ENCODE data around the gene KMT5B.
A peak's percentile ranks its signal among the peaks of the same experiment; 100 is the strongest.
"Not testable (repeated sequence)": the region's sequence is repeated elsewhere in the genome, so short reads cannot be mapped to it uniquely, and the experiment has no call there.

Gene KMT5B

DNA sequence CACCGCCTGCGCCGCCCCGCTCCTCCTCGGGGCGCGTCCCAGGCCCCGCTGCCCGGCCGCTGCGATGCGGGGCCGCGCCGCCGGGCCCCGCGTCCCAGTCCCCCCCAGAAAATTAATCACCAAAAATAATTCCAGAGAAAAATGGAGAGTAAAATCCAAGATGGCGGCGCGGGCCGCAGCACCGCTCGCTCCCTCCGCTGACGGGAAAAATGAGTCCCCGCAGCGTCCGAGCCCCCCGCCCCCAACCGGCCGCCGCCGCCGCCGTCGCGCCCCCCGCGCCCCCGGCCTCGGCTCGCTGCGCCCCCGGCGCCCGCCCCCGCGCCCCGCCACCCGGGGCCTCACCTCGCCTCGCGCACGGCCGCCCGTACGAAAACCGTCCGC, at the start of gene KMT5B:
Gene KMT5B, minus strand, starts transcription at position 162 of the 381 bp plus-strand sequence. CDS start 23,220 bp downstream, outside the sequence.
- TF ChIP-seq JUND (IDR thresholded peaks at IDR 0.05; ENCODE audit: low read depth): no peak
- DNase-seq (ENCODE audit: low read depth in 1 of 2, low spot score in 1 of 2): peak in 1 of 2 experiments; percentile 77
- in situ Hi-C loops (cut with HindIII; ENCODE audit: low pct_unique_long_range_greater_than_20kb, low sequenced_read_pairs): no loop called here

GRCh38 chr11:68262544-68262827, 49.4 kb upstream of the KMT5B start:
- DNase-seq (ENCODE audit: low read depth in 1 of 2, low spot score in 1 of 2): no peak
- in situ Hi-C loops (cut with HindIII; ENCODE audit: low pct_unique_long_range_greater_than_20kb, low sequenced_read_pairs): no loop called here
- TF ChIP-seq JUND (IDR thresholded peaks at IDR 0.05; ENCODE audit: low read depth): no peak

- no peak for DNase-seq (ENCODE audit: low read depth in 1 of 2, low spot score in 1 of 2)
- TF ChIP-seq JUND (IDR thresholded peaks at IDR 0.05; ENCODE audit: low read depth): no peak
- in situ Hi-C loops (cut with HindIII; ENCODE audit: low pct_unique_long_range_greater_than_20kb, low sequenced_read_pairs): no loop called here
Observed at GRCh38 chr11:68261749-68262543, 48.9 kb upstream of the KMT5B start.

- no peak for TF ChIP-seq JUND (IDR thresholded peaks at IDR 0.05; ENCODE audit: low read depth)
- in situ Hi-C loops (cut with HindIII; ENCODE audit: low pct_unique_long_range_greater_than_20kb, low sequenced_read_pairs): no loop called here
- no peak for DNase-seq (ENCODE audit: low read depth in 1 of 2, low spot score in 1 of 2)
Observed at GRCh38 chr11:68261006-68261405, 47.9 kb upstream of the KMT5B start.

- no peak for TF ChIP-seq JUND (IDR thresholded peaks at IDR 0.05; ENCODE audit: low read depth)
- DNase-seq (ENCODE audit: low read depth in 1 of 2, low spot score in 1 of 2): no peak
- in situ Hi-C loops (cut with HindIII; ENCODE audit: low pct_unique_long_range_greater_than_20kb, low sequenced_read_pairs): no loop called here
Observed at GRCh38 chr11:68260484-68260883, 47.4 kb upstream of the KMT5B start.

DNA sequence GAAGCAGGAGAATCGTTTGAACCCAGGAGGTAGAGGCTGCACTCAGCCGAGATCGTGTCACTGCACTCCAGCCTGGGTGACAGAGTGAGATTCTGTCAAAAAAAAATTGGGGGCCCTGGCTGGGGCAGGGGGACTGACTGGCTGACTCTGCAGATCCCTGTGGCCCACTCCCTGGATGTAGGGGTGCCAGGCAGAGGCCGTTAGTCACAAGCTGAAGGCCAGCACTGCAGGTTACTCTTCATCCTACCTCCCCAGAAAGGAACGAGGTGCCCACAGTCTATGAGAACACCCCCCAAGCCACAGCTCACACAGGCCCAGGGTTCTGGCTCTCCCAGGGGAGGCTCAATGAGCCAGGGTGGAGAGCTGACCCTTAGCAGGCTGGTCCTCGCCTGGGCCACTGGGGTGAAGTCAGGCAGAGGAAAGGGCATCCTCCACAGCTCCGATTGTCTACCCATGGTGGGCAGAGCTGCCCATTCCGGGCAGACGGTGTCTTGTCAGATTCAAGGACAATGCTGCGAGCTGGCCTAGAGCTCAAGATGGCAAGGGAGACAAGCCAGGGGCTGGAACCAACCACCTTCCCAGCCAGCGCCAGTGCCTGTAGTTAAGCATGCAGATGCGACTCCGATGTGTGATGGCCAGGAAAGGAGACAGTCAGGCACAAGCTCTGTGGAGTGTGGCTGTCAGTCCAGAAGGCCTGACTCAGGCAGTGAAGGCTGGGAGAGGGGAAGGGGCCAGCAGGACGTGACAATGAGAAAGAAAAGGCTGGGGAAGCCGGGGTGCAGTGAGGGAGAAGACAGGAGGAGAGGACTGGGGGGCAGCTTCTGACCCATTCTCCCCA, 46.2 kb upstream of the KMT5B start:
- no peak for DNase-seq (ENCODE audit: low read depth in 1 of 2, low spot score in 1 of 2)
- no peak for TF ChIP-seq JUND (IDR thresholded peaks at IDR 0.05; ENCODE audit: low read depth)
- in situ Hi-C loops (cut with HindIII; ENCODE audit: low pct_unique_long_range_greater_than_20kb, low sequenced_read_pairs): no loop called here

DNA sequence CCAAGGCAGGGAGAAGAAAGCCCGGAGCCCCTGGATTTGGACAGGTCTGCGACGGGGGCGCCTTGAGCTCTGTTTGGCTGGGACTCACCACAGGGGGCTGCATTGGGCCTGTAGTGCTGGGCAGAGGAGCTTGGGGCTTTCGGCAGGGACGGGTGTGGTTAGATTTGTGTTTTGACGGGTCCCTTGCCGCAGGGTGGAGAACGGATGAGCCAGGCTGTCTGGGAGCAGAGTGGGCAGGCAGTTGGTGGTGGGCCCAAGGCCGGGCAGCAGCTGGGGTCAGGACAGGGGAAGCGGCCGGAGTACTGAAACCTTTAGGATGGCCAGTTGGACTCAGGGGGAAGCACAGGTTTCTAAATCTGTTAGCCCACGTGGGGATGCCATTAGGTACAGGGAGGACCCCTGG, 45.3 kb upstream of the KMT5B start:
- in situ Hi-C loops (cut with HindIII; ENCODE audit: low pct_unique_long_range_greater_than_20kb, low sequenced_read_pairs): no loop called here
- no peak for DNase-seq (ENCODE audit: low read depth in 1 of 2, low spot score in 1 of 2)
- no peak for TF ChIP-seq JUND (IDR thresholded peaks at IDR 0.05; ENCODE audit: low read depth)

DNA sequence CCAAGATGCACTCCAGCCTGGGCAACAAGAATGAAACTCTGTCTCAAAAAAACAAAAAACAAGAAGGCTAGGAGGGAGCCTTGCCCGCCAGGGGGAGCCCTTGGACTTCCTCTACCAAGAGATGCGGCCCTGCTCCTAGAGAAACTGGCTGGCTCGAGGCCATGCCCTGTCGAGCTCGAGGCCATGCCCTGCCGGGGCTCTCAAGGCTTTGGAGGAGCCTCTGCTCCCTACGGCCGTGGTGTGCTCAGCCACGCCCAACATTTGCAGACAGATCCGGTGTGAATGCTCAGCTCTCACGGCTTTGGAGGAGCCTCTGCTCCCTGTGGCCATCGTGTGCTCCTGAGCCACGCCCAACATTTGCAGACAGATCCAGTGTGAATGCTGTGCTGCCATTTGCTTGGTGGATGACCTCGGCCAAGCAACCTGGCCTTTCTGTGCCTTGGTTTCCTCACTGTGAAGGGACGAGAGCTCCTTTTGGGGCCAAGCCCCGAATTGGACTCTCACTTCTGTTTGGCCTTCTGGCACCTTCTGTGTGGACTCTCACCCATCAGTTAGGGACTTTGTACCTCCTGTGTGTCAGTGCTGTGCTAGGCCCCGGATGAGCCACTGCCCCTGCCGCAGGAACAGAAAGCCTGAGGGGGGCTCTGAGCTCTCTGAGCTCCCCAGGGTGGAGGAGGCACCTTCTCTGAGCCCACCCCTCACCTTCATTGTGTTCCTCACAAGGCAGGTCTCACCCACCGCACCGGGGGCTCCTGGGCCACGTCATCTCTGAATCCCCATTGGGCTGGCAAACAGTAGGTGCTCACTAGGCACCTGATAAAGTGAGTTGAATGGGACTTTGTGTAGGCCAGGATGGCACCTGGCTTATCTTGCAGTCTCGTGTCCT, 44.6 kb upstream of the KMT5B start:
- in situ Hi-C loops (cut with HindIII; ENCODE audit: low pct_unique_long_range_greater_than_20kb, low sequenced_read_pairs): no loop called here
- DNase-seq (ENCODE audit: low read depth in 1 of 2, low spot score in 1 of 2): peak; percentile 78 to 94
- no peak for TF ChIP-seq JUND (IDR thresholded peaks at IDR 0.05; ENCODE audit: low read depth)

DNA sequence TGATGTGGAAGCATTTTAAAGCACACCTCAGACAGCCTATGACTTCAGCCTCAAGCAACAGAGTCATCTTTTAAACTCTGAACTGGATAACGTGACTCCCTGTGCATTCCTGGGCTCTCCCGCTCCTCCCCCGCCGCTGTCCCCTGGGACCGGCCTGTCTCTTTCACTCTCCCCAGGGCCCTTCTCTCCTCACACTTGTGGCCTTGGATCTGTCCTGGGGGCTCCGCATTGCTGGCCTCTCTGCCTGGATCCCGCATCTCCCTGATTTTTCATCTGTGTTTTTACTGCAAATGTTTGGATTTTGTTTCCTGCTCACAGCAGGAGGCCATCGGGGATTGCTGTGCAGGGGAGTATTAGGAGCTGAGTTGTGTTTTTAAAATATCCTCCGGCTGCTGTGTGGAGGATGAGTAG, 43.2 kb upstream of the KMT5B start:
- in situ Hi-C loops (cut with HindIII; ENCODE audit: low pct_unique_long_range_greater_than_20kb, low sequenced_read_pairs): no loop called here
- DNase-seq (ENCODE audit: low read depth in 1 of 2, low spot score in 1 of 2): no peak
- no peak for TF ChIP-seq JUND (IDR thresholded peaks at IDR 0.05; ENCODE audit: low read depth)

DNA sequence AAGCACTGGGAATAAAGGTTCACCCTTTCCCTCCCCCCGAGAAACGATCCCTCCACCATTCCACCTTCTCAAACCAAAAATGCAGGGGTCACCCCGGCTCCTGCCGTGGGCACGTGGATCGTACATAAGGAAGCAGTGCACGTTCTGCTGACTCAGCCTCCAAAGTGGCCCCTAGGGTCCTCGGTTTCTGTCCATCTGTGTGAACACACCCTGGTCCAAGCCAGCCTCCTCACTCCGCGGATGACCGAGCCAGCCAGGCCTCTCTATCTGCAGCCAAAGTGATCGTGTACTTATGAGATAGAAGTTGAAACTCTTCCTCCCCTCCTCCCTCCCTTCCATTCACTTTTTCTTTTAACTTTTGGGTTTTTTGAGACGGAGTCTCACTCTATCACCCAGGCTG, 42.4 kb upstream of the KMT5B start:
- TF ChIP-seq JUND (IDR thresholded peaks at IDR 0.05; ENCODE audit: low read depth): no peak
- DNase-seq (ENCODE audit: low read depth in 1 of 2, low spot score in 1 of 2): no peak
- in situ Hi-C loops (cut with HindIII; ENCODE audit: low pct_unique_long_range_greater_than_20kb, low sequenced_read_pairs): no loop called here

- no peak for DNase-seq (ENCODE audit: low read depth in 1 of 2, low spot score in 1 of 2)
- no peak for TF ChIP-seq JUND (IDR thresholded peaks at IDR 0.05; ENCODE audit: low read depth)
- in situ Hi-C loops (cut with HindIII; ENCODE audit: low pct_unique_long_range_greater_than_20kb, low sequenced_read_pairs): no loop called here
Observed at GRCh38 chr11:68254421-68254820, 41.3 kb upstream of the KMT5B start.

- DNase-seq (ENCODE audit: low read depth in 1 of 2, low spot score in 1 of 2): no peak
- no peak for TF ChIP-seq JUND (IDR thresholded peaks at IDR 0.05; ENCODE audit: low read depth)
- in situ Hi-C loops (cut with HindIII; ENCODE audit: low pct_unique_long_range_greater_than_20kb, low sequenced_read_pairs): no loop called here
Observed at GRCh38 chr11:68251765-68252164, 38.7 kb upstream of the KMT5B start.

DNA sequence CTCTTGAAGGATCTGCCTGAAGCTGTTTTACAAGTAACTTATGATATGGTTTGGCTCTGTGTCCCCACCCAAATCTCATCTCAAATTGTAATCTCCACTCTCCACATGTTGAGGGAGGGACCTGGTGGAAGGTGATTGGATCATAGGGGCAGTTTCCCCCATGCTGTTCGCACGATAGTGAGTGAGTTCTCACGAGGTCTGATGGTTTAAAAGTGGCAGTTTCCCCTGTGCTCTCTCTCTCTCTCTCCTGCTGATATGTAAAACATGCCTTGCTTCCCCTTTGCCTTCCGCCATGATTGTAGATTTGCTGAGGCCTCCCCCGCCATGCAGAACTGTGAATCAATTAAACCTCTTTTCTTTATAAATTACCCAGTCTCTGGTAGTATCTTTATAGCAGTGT, 31.8 kb upstream of the KMT5B start:
- in situ Hi-C loops (cut with HindIII; ENCODE audit: low pct_unique_long_range_greater_than_20kb, low sequenced_read_pairs); DNase-seq (ENCODE audit: low read depth in 1 of 2, low spot score in 1 of 2): not testable (repeated sequence)

DNA sequence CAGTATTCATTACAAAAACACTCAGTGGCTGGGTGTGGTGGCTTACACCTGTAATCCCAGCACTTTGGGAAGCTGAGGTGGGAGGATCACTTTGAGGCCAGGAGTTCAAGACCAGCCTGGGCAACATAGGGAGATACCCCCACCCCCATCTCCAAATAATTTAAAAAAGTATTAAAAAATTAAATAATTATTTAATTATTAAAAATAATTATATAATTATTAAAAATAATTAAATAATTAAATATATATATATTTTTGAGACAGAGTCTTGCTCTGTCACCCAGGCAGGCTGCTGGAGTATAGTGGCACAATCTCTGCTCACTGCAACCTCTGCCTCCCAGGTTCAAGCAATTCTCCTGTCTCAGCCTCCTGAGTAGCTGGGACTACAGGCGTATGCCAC, 30.8 kb upstream of the KMT5B start:
- DNase-seq (ENCODE audit: low read depth in 1 of 2, low spot score in 1 of 2); in situ Hi-C loops (cut with HindIII; ENCODE audit: low pct_unique_long_range_greater_than_20kb, low sequenced_read_pairs): not testable (repeated sequence)
